DND-41 (cell line): ENCODE measurements around the gene TMEM219.

Experiments
- EZH2 ChIP-seq: IDR thresholded peaks from 3 replicates; pipeline ENCODE4 v1.6.1; 2012; ENCODE audit warnings: borderline replicate concordance, low read depth, mild to moderate bottlenecking, moderate library complexity, low read length, inconsistent platforms; ENCODE audit not compliant: severe bottlenecking
- TF ChIP-seq, protein P1 (sequence below): IDR thresholded peaks from 2 replicates; pipeline ENCODE4 v1.5.1; 2012; ENCODE audit warnings: borderline replicate concordance, low read length, moderate library complexity, mild to moderate bottlenecking; ENCODE audit not compliant: poor library complexity, severe bottlenecking; ENCODE audit errors: extremely low read depth

DNA sequence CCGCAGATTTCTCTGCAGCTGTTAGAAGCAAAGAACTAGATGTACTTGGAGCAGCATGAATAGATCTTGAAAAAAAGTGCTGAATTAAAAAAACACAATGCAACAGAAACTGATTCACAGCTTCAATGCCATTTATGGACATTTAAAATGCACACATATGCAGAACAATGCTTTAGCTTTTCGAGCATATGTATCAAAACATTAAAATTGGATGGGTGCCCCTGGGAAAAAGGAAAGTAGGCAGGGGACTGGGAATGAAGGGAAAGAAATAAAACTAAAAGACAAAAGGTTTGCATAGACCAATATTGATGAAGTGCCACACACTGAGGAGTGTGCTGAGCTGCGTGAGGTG is 40.9 kb upstream of the TMEM219 start:
- TF ChIP-seq, protein P1, sequence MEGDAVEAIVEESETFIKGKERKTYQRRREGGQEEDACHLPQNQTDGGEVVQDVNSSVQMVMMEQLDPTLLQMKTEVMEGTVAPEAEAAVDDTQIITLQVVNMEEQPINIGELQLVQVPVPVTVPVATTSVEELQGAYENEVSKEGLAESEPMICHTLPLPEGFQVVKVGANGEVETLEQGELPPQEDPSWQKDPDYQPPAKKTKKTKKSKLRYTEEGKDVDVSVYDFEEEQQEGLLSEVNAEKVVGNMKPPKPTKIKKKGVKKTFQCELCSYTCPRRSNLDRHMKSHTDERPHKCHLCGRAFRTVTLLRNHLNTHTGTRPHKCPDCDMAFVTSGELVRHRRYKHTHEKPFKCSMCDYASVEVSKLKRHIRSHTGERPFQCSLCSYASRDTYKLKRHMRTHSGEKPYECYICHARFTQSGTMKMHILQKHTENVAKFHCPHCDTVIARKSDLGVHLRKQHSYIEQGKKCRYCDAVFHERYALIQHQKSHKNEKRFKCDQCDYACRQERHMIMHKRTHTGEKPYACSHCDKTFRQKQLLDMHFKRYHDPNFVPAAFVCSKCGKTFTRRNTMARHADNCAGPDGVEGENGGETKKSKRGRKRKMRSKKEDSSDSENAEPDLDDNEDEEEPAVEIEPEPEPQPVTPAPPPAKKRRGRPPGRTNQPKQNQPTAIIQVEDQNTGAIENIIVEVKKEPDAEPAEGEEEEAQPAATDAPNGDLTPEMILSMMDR = no peak
- TF ChIP-seq EZH2 = no peak
